Breast epithelium (tissue), 4 donors: Measurements from ENCODE around the gene LDLRAP1. TPM values are rescaled to one million over a fixed set of nuclear protein-coding genes. Genes with fewer than 3 reads are reported as not detected.

Experiments used
- DNase-seq, 2 donors: peaks; one replicate each; pipeline ENCODE4 v3.0.0-alpha.2; 2019; ENCODE audit warnings: low spot score in 2 of 2
- H3K27ac ChIP-seq, 2 donors: fragments of 200-600 bp; sonication (generic) in 1 of 2; one replicate each; pipeline ENCODE4 v1.5.1; 2016 to 2019; ENCODE audit warnings: mild to moderate bottlenecking in 1 of 2
- H3K27me3 ChIP-seq, 2 donors: fragments of 200-600 bp; sonication (generic) in 1 of 2; one replicate each; pipeline versions ENCODE4 v1.5.1 to v1.6.0; 2017 to 2019; ENCODE audit warnings: control low read depth in 1 of 2, mild to moderate bottlenecking in 1 of 2
- H3K36me3 ChIP-seq: fragments of 200-600 bp; one replicate; pipeline ENCODE4 v1.5.1; 2019
- H3K4me1 ChIP-seq, 2 donors: fragments of 200-600 bp; sonication (generic); one replicate each; pipeline ENCODE4 v1.5.1; 2016 to 2019; ENCODE audit warnings: control low read depth in 1 of 2
- H3K4me3 ChIP-seq, 3 donors: fragments of 200-600 bp; sonication (generic); 1 replicate in 2 of 3; 2 replicates in 1 of 3; pipeline ENCODE4 v1.5.1; 2016 to 2019; ENCODE audit warnings: mild to moderate bottlenecking in 3 of 3, moderate library complexity in 2 of 3
- H3K9me3 ChIP-seq, 2 donors: fragments of 200-600 bp; sonication (generic) in 1 of 2; one replicate each; pipeline ENCODE4 v1.5.1; 2016 to 2019; ENCODE audit warnings: control low read depth in 1 of 2
- POLR2A ChIP-seq: fragments of 450-650 bp; IDR thresholded peaks from one replicate; pipeline ENCODE4 v1.6.1; 2016; ENCODE audit warnings: antibody characterized with exemption, mild to moderate bottlenecking, moderate library complexity
- POLR2AphosphoS5 ChIP-seq, 3 donors: sonication (generic); formaldehyde crosslinking; IDR thresholded peaks; one replicate each; pipeline ENCODE4 v1.6.1; 2017; ENCODE audit warnings: antibody characterized with exemption in 3 of 3
- intact Hi-C: fragments of 100-400 bp; cut with DNase I; formaldehyde crosslinking; loops from one replicate; pipeline ENCODE4 v1.15.1; 2023; ENCODE audit warnings: low total_unique reads
- total RNA-seq, 3 donors: library from RNA; depleted of rRNA; stranded (reverse); fragments of >200 nt; gene quantifications; one replicate each; pipeline ENCODE4 v1.1.0, GENCODE V29; 2016
- TF ChIP-seq, protein P1 (sequence below), 3 donors: fragments of 450-650 bp; IDR thresholded peaks; one replicate each; pipeline ENCODE4 v1.5.1; 2016 to 2017; ENCODE audit warnings: antibody characterized with exemption in 3 of 3, mild to moderate bottlenecking in 3 of 3, moderate library complexity in 3 of 3

LDLRAP1 gene
- total RNA-seq, 3 donors from 2014 or later: 10.7 to 17.0 (median 16.5) TPM

DNA sequence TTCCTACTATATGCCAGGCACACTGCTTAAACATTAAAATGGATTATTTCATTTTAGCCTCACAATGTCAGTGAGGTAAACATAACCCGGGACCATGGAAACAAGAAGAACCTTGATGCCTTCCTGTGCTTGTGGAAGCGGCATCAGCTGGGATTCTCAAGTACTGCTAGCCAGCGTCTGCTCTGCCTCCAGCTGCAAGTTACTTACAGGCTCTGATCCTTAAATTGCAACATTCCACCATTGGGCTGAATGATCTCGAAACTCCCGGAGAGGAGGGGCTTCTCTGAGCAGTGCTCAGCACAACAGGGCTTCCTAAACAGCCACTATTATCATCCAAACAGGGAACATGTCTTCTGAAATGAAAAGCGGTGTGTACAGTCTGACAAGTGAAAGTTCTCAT, 66.5 kb downstream of the LDLRAP1 start:
- TF ChIP-seq POLR2A (no peak), POLR2AphosphoS5 (IDR thresholded peaks at IDR 0.05) (no peak)
- TF ChIP-seq, protein P1, sequence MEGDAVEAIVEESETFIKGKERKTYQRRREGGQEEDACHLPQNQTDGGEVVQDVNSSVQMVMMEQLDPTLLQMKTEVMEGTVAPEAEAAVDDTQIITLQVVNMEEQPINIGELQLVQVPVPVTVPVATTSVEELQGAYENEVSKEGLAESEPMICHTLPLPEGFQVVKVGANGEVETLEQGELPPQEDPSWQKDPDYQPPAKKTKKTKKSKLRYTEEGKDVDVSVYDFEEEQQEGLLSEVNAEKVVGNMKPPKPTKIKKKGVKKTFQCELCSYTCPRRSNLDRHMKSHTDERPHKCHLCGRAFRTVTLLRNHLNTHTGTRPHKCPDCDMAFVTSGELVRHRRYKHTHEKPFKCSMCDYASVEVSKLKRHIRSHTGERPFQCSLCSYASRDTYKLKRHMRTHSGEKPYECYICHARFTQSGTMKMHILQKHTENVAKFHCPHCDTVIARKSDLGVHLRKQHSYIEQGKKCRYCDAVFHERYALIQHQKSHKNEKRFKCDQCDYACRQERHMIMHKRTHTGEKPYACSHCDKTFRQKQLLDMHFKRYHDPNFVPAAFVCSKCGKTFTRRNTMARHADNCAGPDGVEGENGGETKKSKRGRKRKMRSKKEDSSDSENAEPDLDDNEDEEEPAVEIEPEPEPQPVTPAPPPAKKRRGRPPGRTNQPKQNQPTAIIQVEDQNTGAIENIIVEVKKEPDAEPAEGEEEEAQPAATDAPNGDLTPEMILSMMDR (IDR thresholded peaks at IDR 0.05): no peak
- no peaks in the 10 kb centered on the region for H3K9me3 ChIP-seq
- intact Hi-C loops: loop anchor here (10.0 kb wide), 1 partner anchor 195 kb away; the partner anchor contains the start of gene SELENON
- DNase-seq: no peak
- no peak overlapping the region for H3K27ac ChIP-seq
- H3K36me3 ChIP-seq: no peaks in the 10 kb centered on the region
- no peaks in the 10 kb centered on the region for H3K4me1 ChIP-seq
- H3K4me3 ChIP-seq: no peak overlapping the region
- no peaks in the 10 kb centered on the region for H3K27me3 ChIP-seq

DNA sequence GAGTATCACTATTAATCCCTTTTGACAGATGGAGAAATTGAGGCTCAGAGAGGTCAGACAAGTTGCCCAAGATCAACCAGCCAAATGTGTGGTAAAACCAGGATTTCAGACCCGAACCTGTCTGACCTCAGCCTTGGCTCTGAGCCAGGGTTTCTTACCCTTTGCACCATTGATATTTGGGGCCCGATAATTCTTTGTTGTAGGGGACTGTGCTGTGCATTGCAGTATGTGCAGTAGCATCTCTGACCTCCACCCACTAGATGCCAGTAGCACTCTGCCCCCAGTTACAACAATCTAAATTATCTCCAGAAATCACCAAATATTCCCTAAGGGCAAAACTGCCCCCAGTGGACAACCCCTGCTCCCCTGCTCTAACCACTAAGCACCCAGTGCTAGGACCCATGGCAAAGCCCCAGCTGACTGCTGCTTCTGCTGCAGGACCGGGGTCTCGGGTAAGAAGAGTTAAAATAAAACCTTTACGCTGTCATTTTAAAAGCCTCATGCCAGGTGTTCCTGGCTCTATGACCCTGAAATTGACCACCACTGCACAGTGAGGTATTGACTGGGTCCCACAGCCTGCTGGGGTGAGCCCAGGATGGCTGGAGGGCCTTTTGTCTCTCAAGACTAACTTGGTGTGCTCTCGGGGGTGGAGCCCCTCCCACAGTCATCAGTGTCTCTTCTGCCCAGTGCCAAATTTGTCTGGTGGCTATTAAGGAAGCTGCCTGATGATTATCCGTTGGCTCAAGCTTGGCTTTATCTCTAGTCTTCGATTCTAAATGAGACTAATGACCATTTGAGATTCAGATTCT, 67.6 kb downstream of the LDLRAP1 start:
- TF ChIP-seq POLR2A (no peak), POLR2AphosphoS5 (IDR thresholded peaks at IDR 0.05) (no peak)
- TF ChIP-seq, protein P1 (IDR thresholded peaks at IDR 0.05): no peak
- no peak for DNase-seq
- intact Hi-C loops: loop anchor here (10.0 kb wide), 1 partner anchor 194 kb away; the partner anchor contains the start of gene SELENON
- Histone ChIP-seq H3K27me3 (no peaks in the 10 kb centered on the region), H3K4me1 (no peaks in the 10 kb centered on the region), H3K9me3 (no peaks in the 10 kb centered on the region), H3K27ac (no peak overlapping the region), H3K4me3 (no peak overlapping the region), H3K36me3 (no peaks in the 10 kb centered on the region)

DNA sequence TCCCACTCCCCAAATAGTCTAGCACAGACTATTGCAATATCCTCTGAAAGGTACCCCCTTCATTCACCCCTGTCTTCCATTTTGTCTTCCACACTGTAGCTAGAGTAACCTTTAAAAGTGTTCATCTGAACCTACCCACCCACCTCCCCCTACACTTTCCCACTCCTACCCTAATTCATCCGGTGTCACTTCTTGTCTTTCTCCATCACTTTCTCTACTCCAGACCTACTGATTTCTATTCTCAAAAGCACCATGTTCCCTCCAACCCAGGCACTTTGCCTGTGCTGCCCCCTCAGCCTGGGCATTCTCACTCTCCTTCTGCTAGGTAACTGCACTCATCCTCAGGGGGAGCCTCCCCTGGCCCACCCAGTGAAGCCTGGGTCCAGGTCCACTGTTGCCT, 68.4 kb downstream of the LDLRAP1 start:
- DNase-seq: no peak
- intact Hi-C loops: loop anchor here (10.0 kb wide), 1 partner anchor 193 kb away; the partner anchor contains the start of gene SELENON

DNA sequence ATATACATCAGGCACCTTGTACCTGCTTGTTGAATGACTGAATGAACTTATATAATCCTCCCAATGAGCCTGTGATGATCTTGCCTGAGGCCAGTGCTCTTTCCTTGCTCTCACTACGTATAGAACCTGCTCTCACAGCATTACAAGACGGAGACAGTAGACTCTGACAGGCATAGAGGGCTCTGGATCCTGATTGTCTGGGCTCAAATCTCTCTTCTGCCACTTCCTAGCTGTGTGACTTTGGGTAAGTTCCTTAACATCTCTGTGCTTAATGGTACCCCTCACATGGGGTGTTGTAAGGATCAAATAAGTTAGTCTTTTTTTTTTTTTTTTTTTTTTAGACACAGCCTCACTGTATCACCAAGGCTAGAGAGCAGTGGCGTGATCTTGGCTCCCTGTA, 69.0 kb downstream of the LDLRAP1 start:
- DNase-seq: no peak
- H3K4me3 ChIP-seq: no peak overlapping the region
- no peak for TF ChIP-seq POLR2AphosphoS5 (IDR thresholded peaks at IDR 0.05)
- no peak for TF ChIP-seq POLR2A
- H3K4me1 ChIP-seq: no peaks in the 10 kb centered on the region
- intact Hi-C loops: loop anchor here (10.0 kb wide), 1 partner anchor 192 kb away; the partner anchor contains the start of gene SELENON
- no peaks in the 10 kb centered on the region for H3K27me3 ChIP-seq
- no peaks in the 10 kb centered on the region for H3K36me3 ChIP-seq
- H3K27ac ChIP-seq: no peak overlapping the region
- no peaks in the 10 kb centered on the region for H3K9me3 ChIP-seq

More for the DNA sequence above, 68.4 kb downstream of the LDLRAP1 start:
- Histone ChIP-seq H3K9me3 (no peaks in the 10 kb centered on the region), H3K27me3 (no peaks in the 10 kb centered on the region), H3K4me3 (no peak overlapping the region), H3K27ac (no peak overlapping the region), H3K36me3 (no peaks in the 10 kb centered on the region), H3K4me1 (no peaks in the 10 kb centered on the region)
- TF ChIP-seq POLR2AphosphoS5 (IDR thresholded peaks at IDR 0.05) (no peak), POLR2A (no peak)
- TF ChIP-seq, protein P1 (IDR thresholded peaks at IDR 0.05): no peak

DNA sequence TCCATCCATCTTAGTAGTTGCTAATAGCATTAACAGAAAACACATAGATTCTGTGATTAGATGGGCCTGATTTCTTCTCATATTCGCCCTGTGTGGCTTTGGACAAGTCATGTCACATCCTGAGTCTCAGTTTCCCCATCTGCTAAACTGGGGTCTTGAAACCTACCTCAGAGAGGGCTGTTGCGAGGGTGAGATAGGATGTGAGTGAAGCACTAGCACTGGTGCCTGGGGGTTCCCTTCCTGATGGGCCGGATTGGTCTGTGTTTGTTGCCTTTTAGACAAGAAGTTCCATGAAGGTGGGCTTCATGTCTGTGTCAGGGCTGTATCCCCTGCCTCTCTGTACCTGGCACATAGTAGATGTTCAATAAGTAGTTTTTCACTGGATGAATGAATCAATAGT, 69.7 kb downstream of the LDLRAP1 start:
- TF ChIP-seq POLR2A (no peak), POLR2AphosphoS5 (IDR thresholded peaks at IDR 0.05) (no peak)
- TF ChIP-seq, protein P1 (IDR thresholded peaks at IDR 0.05): no peak
- Histone ChIP-seq H3K27me3 (no peaks in the 10 kb centered on the region), H3K36me3 (no peaks in the 10 kb centered on the region), H3K9me3 (no peaks in the 10 kb centered on the region), H3K4me3 (no peak overlapping the region), H3K27ac (no peak overlapping the region), H3K4me1 (no peaks in the 10 kb centered on the region)
- no peak for DNase-seq
- intact Hi-C loops: loop anchor here (10.0 kb wide), 1 partner anchor 192 kb away; the partner anchor contains the start of gene SELENON
